HepG2 (cell line): ENCODE measurements around the gene SHPK. TPM values are rescaled to one million over a fixed set of nuclear protein-coding genes. Genes with fewer than 3 reads are reported as not detected.

Experiments
- ARNTL ChIP-seq: sonication (generic); formaldehyde crosslinking; IDR thresholded peaks from 2 replicates; pipeline ENCODE4 v1.4.0; 2020; ENCODE audit warnings: mild to moderate bottlenecking, missing genetic modification reagents
- ATF1 ChIP-seq: IDR thresholded peaks from 2 replicates; pipeline ENCODE4 v1.6.1; 2016; ENCODE audit warnings: mild to moderate bottlenecking, control low read depth
- HNF4G ChIP-seq, 2 experiments: sonication (generic) in 1 of 2; formaldehyde crosslinking in 1 of 2; IDR thresholded peaks; 2 replicates each; pipeline versions ENCODE4 v1.4.0 to v1.6.1; 2011 to 2020; ENCODE audit warnings: borderline replicate concordance in 2 of 2, low read depth in 2 of 2, mild to moderate bottlenecking in 2 of 2, low read length in 1 of 2, missing genetic modification reagents in 1 of 2, moderate library complexity in 1 of 2
- KAT8 ChIP-seq: IDR thresholded peaks from 2 replicates; pipeline ENCODE4 v1.6.1; 2016; ENCODE audit warnings: missing genetic modification reagents, missing compliant biosample characterization
- PAX8 ChIP-seq: sonication (generic); formaldehyde crosslinking; IDR thresholded peaks from 2 replicates; pipeline ENCODE4 v1.8.0; 2022; ENCODE audit warnings: mild to moderate bottlenecking, missing genetic modification reagents, borderline replicate concordance
- RXRA ChIP-seq: sonication (generic); formaldehyde crosslinking; IDR thresholded peaks from 2 replicates; pipeline ENCODE4 v1.5.1; 2020; ENCODE audit warnings: missing genetic modification reagents
- TBX3 ChIP-seq: fragments of 450-650 bp; IDR thresholded peaks from 2 replicates; pipeline ENCODE4 v1.6.1; 2017; ENCODE audit warnings: antibody characterized with exemption, mild to moderate bottlenecking, inconsistent platforms, borderline replicate concordance
- TEAD3 ChIP-seq: optimal IDR thresholded peaks from 2 replicates; pipeline ENCODE3; 2016; ENCODE audit warnings: borderline replicate concordance
- ZNF251 ChIP-seq: sonication (generic); formaldehyde crosslinking; IDR thresholded peaks from 2 replicates; pipeline ENCODE4 v1.9.0; 2021; ENCODE audit warnings: mild to moderate bottlenecking, missing genetic modification reagents
- ZNF501 ChIP-seq: sonication (generic); formaldehyde crosslinking; IDR thresholded peaks from 2 replicates; pipeline ENCODE4 v1.5.1; 2020; ENCODE audit warnings: mild to moderate bottlenecking, moderate library complexity, missing genetic modification reagents
- ZNF674 ChIP-seq: sonication (generic); formaldehyde crosslinking; IDR thresholded peaks from 2 replicates; pipeline ENCODE4 v1.5.0; 2020; ENCODE audit warnings: low read depth, mild to moderate bottlenecking, missing genetic modification reagents
- polyA plus RNA-seq, 8 experiments: library from polyadenylated mRNA; depleted of rRNA in 3 of 8; stranded (reverse) in 7 of 8; unstranded in 1 of 8; fragments of >200 nt; fragmentation: Illumina TruSeq in 4 of 8; extraction: Trizol in 4 of 8; gene quantifications; 2 replicates each; pipeline versions ENCODE4 v1.2.1 to v1.2.3, GENCODE V29; 2011 to 2016; ENCODE audit warnings: low read depth in 4 of 8, missing spikeins in 1 of 8, mixed read lengths in 1 of 8; ENCODE audit not compliant: insufficient read depth in 1 of 8
- total RNA-seq, 5 experiments: library from RNA; depleted of rRNA; stranded (reverse); fragments of >200 nt; fragmentation: Illumina TruSeq; extraction: Trizol; gene quantifications; 2 replicates each; pipeline ENCODE4 v1.2.3, GENCODE V29; 2016; ENCODE audit warnings: low read depth in 1 of 5
- TF ChIP-seq, protein P1 (sequence below): sonication (generic); formaldehyde crosslinking; IDR thresholded peaks from 2 replicates; pipeline ENCODE4 v1.4.0; 2020; ENCODE audit warnings: missing genetic modification reagents, borderline replicate concordance
- TF ChIP-seq, protein P2 (sequence below): IDR thresholded peaks from 2 replicates; pipeline ENCODE4 v1.6.1; 2016; ENCODE audit warnings: mild to moderate bottlenecking
- TF ChIP-seq, protein P3 (sequence below), 2 experiments: sonication (generic) in 1 of 2; formaldehyde crosslinking in 1 of 2; IDR thresholded peaks; 2 replicates each; pipeline versions ENCODE4 v1.5.1 to v1.6.1; 2011 to 2020; ENCODE audit warnings: borderline replicate concordance in 1 of 2, low read depth in 1 of 2, low read length in 1 of 2, mild to moderate bottlenecking in 1 of 2, missing genetic modification reagents in 1 of 2, moderate library complexity in 1 of 2
- TF ChIP-seq, protein P4 (sequence below): fragments of 450-650 bp; IDR thresholded peaks from 2 replicates; pipeline ENCODE4 v1.6.1; 2017; ENCODE audit warnings: mild to moderate bottlenecking
- TF ChIP-seq, protein P5 (sequence below): sonication (generic); formaldehyde crosslinking; IDR thresholded peaks from 2 replicates; pipeline ENCODE4 v1.4.0; 2020; ENCODE audit warnings: missing genetic modification reagents

The SHPK gene
- total and polyA plus RNA-seq, 2 of the 13 experiments (the other 11 are each of a cell fraction or from before 2014, with no cell fraction given), result 16.2 to 30.9 TPM

DNA sequence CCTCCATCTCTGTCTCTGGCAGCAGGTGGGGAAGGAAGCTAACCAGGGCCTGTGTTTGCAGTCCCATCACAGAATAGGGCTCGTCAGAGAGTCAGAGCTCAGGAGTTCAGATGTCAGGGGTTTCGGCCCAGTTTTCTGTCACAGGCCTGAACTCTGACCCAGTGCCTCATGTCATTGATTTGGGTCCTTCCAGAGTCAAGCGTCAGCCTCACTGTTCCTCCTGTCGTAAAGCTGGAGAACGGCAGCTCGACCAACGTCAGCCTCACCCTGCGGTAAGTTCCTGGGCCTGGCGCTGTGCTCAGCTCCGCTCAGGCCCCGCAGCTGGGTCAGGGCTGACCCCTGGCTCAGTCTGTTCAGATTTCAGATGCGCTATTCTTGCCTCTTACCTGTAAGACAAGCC is 11.2 kb upstream of the SHPK start (continued):
- TF ChIP-seq, protein P1, sequence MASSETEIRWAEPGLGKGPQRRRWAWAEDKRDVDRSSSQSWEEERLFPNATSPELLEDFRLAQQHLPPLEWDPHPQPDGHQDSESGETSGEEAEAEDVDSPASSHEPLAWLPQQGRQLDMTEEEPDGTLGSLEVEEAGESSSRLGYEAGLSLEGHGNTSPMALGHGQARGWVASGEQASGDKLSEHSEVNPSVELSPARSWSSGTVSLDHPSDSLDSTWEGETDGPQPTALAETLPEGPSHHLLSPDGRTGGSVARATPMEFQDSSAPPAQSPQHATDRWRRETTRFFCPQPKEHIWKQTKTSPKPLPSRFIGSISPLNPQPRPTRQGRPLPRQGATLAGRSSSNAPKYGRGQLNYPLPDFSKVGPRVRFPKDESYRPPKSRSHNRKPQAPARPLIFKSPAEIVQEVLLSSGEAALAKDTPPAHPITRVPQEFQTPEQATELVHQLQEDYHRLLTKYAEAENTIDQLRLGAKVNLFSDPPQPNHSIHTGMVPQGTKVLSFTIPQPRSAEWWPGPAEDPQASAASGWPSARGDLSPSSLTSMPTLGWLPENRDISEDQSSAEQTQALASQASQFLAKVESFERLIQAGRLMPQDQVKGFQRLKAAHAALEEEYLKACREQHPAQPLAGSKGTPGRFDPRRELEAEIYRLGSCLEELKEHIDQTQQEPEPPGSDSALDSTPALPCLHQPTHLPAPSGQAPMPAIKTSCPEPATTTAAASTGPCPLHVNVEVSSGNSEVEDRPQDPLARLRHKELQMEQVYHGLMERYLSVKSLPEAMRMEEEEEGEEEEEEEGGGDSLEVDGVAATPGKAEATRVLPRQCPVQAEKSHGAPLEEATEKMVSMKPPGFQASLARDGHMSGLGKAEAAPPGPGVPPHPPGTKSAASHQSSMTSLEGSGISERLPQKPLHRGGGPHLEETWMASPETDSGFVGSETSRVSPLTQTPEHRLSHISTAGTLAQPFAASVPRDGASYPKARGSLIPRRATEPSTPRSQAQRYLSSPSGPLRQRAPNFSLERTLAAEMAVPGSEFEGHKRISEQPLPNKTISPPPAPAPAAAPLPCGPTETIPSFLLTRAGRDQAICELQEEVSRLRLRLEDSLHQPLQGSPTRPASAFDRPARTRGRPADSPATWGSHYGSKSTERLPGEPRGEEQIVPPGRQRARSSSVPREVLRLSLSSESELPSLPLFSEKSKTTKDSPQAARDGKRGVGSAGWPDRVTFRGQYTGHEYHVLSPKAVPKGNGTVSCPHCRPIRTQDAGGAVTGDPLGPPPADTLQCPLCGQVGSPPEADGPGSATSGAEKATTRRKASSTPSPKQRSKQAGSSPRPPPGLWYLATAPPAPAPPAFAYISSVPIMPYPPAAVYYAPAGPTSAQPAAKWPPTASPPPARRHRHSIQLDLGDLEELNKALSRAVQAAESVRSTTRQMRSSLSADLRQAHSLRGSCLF, result no peak
- TF ChIP-seq TBX3, result no peak
- no peak for TF ChIP-seq HNF4G (IDR thresholded peaks at IDR 0.05; ENCODE audit: borderline replicate concordance, low read depth, low read length)
- no peak for TF ChIP-seq HNF4G (CRISPR knock-in tag; IDR thresholded peaks at IDR 0.05; ENCODE audit: borderline replicate concordance, low read depth)
- TF ChIP-seq, protein P2, sequence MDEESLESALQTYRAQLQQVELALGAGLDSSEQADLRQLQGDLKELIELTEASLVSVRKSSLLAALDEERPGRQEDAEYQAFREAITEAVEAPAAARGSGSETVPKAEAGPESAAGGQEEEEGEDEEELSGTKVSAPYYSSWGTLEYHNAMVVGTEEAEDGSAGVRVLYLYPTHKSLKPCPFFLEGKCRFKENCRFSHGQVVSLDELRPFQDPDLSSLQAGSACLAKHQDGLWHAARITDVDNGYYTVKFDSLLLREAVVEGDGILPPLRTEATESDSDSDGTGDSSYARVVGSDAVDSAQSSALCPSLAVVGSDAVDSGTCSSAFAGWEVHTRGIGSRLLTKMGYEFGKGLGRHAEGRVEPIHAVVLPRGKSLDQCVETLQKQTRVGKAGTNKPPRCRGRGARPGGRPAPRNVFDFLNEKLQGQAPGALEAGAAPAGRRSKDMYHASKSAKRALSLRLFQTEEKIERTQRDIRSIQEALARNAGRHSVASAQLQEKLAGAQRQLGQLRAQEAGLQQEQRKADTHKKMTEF, result no peak
- no peak for TF ChIP-seq ARNTL (CRISPR knock-in tag)
- TF ChIP-seq TEAD3 (CRISPR knock-in tag), result no peak
- TF ChIP-seq RXRA, result 0 out of 2 replicates have a peak, but pooled peaks have one; percentile 27
- TF ChIP-seq, protein P3, sequence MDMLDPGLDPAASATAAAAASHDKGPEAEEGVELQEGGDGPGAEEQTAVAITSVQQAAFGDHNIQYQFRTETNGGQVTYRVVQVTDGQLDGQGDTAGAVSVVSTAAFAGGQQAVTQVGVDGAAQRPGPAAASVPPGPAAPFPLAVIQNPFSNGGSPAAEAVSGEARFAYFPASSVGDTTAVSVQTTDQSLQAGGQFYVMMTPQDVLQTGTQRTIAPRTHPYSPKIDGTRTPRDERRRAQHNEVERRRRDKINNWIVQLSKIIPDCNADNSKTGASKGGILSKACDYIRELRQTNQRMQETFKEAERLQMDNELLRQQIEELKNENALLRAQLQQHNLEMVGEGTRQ (IDR thresholded peaks at IDR 0.05; ENCODE audit: low read depth, low read length), result no peak
- TF ChIP-seq, protein P3 (CRISPR knock-in tag; IDR thresholded peaks at IDR 0.05; ENCODE audit: borderline replicate concordance), result no peak
- TF ChIP-seq ZNF251, result no peak
- no peak for TF ChIP-seq ATF1 (CRISPR knock-in tag)
- TF ChIP-seq, protein P4, sequence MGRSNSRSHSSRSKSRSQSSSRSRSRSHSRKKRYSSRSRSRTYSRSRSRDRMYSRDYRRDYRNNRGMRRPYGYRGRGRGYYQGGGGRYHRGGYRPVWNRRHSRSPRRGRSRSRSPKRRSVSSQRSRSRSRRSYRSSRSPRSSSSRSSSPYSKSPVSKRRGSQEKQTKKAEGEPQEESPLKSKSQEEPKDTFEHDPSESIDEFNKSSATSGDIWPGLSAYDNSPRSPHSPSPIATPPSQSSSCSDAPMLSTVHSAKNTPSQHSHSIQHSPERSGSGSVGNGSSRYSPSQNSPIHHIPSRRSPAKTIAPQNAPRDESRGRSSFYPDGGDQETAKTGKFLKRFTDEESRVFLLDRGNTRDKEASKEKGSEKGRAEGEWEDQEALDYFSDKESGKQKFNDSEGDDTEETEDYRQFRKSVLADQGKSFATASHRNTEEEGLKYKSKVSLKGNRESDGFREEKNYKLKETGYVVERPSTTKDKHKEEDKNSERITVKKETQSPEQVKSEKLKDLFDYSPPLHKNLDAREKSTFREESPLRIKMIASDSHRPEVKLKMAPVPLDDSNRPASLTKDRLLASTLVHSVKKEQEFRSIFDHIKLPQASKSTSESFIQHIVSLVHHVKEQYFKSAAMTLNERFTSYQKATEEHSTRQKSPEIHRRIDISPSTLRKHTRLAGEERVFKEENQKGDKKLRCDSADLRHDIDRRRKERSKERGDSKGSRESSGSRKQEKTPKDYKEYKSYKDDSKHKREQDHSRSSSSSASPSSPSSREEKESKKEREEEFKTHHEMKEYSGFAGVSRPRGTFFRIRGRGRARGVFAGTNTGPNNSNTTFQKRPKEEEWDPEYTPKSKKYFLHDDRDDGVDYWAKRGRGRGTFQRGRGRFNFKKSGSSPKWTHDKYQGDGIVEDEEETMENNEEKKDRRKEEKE, result no peak
- no peak for TF ChIP-seq KAT8 (CRISPR knock-in tag)
- TF ChIP-seq, protein P5, sequence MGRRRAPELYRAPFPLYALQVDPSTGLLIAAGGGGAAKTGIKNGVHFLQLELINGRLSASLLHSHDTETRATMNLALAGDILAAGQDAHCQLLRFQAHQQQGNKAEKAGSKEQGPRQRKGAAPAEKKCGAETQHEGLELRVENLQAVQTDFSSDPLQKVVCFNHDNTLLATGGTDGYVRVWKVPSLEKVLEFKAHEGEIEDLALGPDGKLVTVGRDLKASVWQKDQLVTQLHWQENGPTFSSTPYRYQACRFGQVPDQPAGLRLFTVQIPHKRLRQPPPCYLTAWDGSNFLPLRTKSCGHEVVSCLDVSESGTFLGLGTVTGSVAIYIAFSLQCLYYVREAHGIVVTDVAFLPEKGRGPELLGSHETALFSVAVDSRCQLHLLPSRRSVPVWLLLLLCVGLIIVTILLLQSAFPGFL, result no peak
- TF ChIP-seq ZNF501, result 0 out of 2 replicates have a peak, but pooled peaks have one; percentile 17
- TF ChIP-seq PAX8 (CRISPR knock-in tag), result no peak
- no peak for TF ChIP-seq ZNF674
